Left cardiac atrium (tissue), 4 donors: ENCODE results near the gene LRRC28. TPM values are rescaled to one million over a fixed set of nuclear protein-coding genes. Genes with fewer than 3 reads are reported as not detected.

ENCODE experiments used
- ATAC-seq, 2 donors: fragments of 200-7000 bp; cut with Tn5 transposase; one replicate each; pipeline ENCODE4 v1.9.1; 2020; ENCODE audit warnings: mild to moderate bottlenecking in 2 of 2, moderate library complexity in 2 of 2
- DNase-seq: peaks from one replicate; pipeline ENCODE4 v3.0.0-alpha.2; 2020
- intact Hi-C, 2 donors: fragments of 100-400 bp; cut with DNase I; formaldehyde crosslinking; loops; one replicate each; pipeline versions ENCODE4 v1.14.1 to v1.15.1; 2022 to 2023
- total RNA-seq, 2 donors: library from RNA; stranded (reverse); fragmentation: NEBNext Ultra II Directional; extraction: Animal tissue kit (Norgen Biotek cat#: 25700); gene quantifications; one replicate each; pipeline ENCODE4 v1.2.1, GENCODE V29; 2021
- donor health status: DM: no; HTN: yes; CAD: no.
- donor health status: DM: no; HTN: yes; CAD: no; lungs with severe emphysema.
- donor health status: DM: yes; HTN: yes; CAD: no.
- donor health status: Dilated cardiomyopathy.

Gene LRRC28
- total RNA-seq, 2 donors from 2014 or later = 23.8 to 25.2 TPM

- intact Hi-C loops = no loop called here
- ATAC-seq = no peak
- no peak for DNase-seq
Measured at GRCh38 chr15:99247062-99247461, 4.2 kb upstream of the LRRC28 start.

GRCh38 chr15:99248000-99248715 lies 3.1 kb upstream of the LRRC28 start:
- ATAC-seq = no peak
- DNase-seq = no peak
- intact Hi-C loops = no loop called here

GRCh38 chr15:99249270-99249841 lies 1.9 kb upstream of the LRRC28 start, which contains the start of gene TTC23:
TSS of gene TTC23 (minus strand) at chr15:99249581. CDS start at chr15:99228712, 20,869 bp downstream.
- ATAC-seq (peak; percentile 28 to 49), DNase-seq (peak; percentile 28)
- intact Hi-C loops = no loop called here

GRCh38 chr15:99250001-99250400 lies 1.3 kb upstream of the LRRC28 start:
- intact Hi-C loops = no loop called here
- DNase-seq (no peak), ATAC-seq (no peak)

GRCh38 chr15:99250494-99250856 lies 806 bp upstream of the LRRC28 start:
- no peak for ATAC-seq
- intact Hi-C loops = no loop called here
- DNase-seq = no peak

GRCh38 chr15:99252326-99252725 lies 1.0 kb downstream of the LRRC28 start:
- intact Hi-C loops = no loop called here
- ATAC-seq = no peak
- no peak for DNase-seq

GRCh38 chr15:99253381-99254090 lies 2.3 kb downstream of the LRRC28 start:
- DNase-seq (no peak), ATAC-seq (no peak)
- intact Hi-C loops = no loop called here

- ATAC-seq (no peak), DNase-seq (no peak)
- intact Hi-C loops = no loop called here
Measured at GRCh38 chr15:99257107-99257750, 5.9 kb downstream of the LRRC28 start.

- DNase-seq (no peak), ATAC-seq (no peak)
- intact Hi-C loops = no loop called here
Measured at GRCh38 chr15:99264125-99264524, 12.8 kb downstream of the LRRC28 start.

GRCh38 chr15:99265541-99266070 lies 14.3 kb downstream of the LRRC28 start:
- DNase-seq (no peak), ATAC-seq (no peak)
- intact Hi-C loops = no loop called here

GRCh38 chr15:99267957-99268356 lies 16.7 kb downstream of the LRRC28 start:
- intact Hi-C loops = no loop called here
- ATAC-seq = no peak
- no peak for DNase-seq

- intact Hi-C loops = no loop called here
- DNase-seq = no peak
- no peak for ATAC-seq
Measured at GRCh38 chr15:99268431-99268830, 17.1 kb downstream of the LRRC28 start.

- intact Hi-C loops = loop anchor here (2.0 to 10.0 kb wide), 3 partner anchors 458 to 481 kb away; partner anchors contain the start of gene LYSMD4 (in 1 of the 2)
- DNase-seq = no peak
- ATAC-seq = no peak
Measured at GRCh38 chr15:99273801-99274200, 22.5 kb downstream of the LRRC28 start.

- DNase-seq (no peak), ATAC-seq (no peak)
- intact Hi-C loops = loop anchor here (2.0 to 10.0 kb wide), 2 partner anchors 480 kb away; no protein-coding TSS in a partner anchor
Measured at GRCh38 chr15:99275061-99275460, 23.8 kb downstream of the LRRC28 start.

GRCh38 chr15:99275525-99276128 lies 24.3 kb downstream of the LRRC28 start:
- intact Hi-C loops = loop anchor here (2.0 to 10.0 kb wide), 2 partner anchors 479 kb away; no protein-coding TSS in a partner anchor
- DNase-seq (no peak), ATAC-seq (no peak)

GRCh38 chr15:99279290-99279689 lies 28.0 kb downstream of the LRRC28 start:
- DNase-seq (no peak), ATAC-seq (no peak)
- intact Hi-C loops = loop anchor here in 1 of 2 donors (10.0 kb wide), 1 partner anchor 476 kb away; no protein-coding TSS in a partner anchor

- intact Hi-C loops = loop anchor here in 1 of 2 donors (10.0 kb wide), 2 partner anchors 445 to 475 kb away; no protein-coding TSS in a partner anchor
Measured at GRCh38 chr15:99279827-99280226, 28.5 kb downstream of the LRRC28 start.

GRCh38 chr15:99282121-99282520 lies 30.8 kb downstream of the LRRC28 start:
- intact Hi-C loops = loop anchor here in 1 of 2 donors (10.0 kb wide), 1 partner anchor 443 kb away; no protein-coding TSS in a partner anchor
- DNase-seq (no peak), ATAC-seq (no peak)

More at GRCh38 chr15:99279827-99280226, 28.5 kb downstream of the LRRC28 start:
- no peak for DNase-seq
- ATAC-seq = no peak

- ATAC-seq = no peak
- intact Hi-C loops = loop anchor here in 1 of 2 donors (10.0 kb wide), 1 partner anchor 442 kb away; no protein-coding TSS in a partner anchor
Measured at GRCh38 chr15:99282586-99282985, 31.3 kb downstream of the LRRC28 start.

More at GRCh38 chr15:99282586-99282985, 31.3 kb downstream of the LRRC28 start:
- no peak for DNase-seq
